ENCODE data around the gene E2F1.

Gene E2F1

GRCh38 chr20:33684533-33685327 is 1.5 kb downstream of the E2F1 start:
- peak overlapping the region; percentile 49 for H3K4me3 ChIP-seq (ENCODE audit: low read depth, low read length)
- no peak for DNase-seq (ENCODE audit: low read depth, low spot score)
- no peak for TF ChIP-seq CTCF (IDR thresholded peaks at IDR 0.05; ENCODE audit: insufficient read depth, low read length, missing control alignments)
- ChIA-PET CTCF (interaction anchor here (0.9 to 1.1 kb wide), 4 partner anchors 9 to 18 kb away, joined by 3 to 5 read pairs (median 3); partner anchors contain the start of gene ACTL10), POLR2A (no interaction called here)

- POLR2A ChIA-PET = interaction anchor here (0.9 kb wide), 1 partner anchor 17 kb away, joined by 3 read pairs; no protein-coding TSS in a partner anchor
Observed at GRCh38 chr20:33681728-33682353, 4.3 kb downstream of the E2F1 start.

GRCh38 chr20:33681288-33681687 is 4.9 kb downstream of the E2F1 start:
- ChIA-PET POLR2A (interaction anchor here (0.6 to 0.9 kb wide), 2 partner anchors 9 to 17 kb away, joined by 3 read pairs; no protein-coding TSS in a partner anchor), CTCF (interaction anchor here (5.3 kb wide), 1 partner anchor 13 kb away, joined by 40 read pairs; the partner anchor contains the start of gene ACTL10)
- H3K4me3 ChIP-seq (ENCODE audit: low read depth, low read length) = no peak overlapping the region
- no peak for TF ChIP-seq CTCF (IDR thresholded peaks at IDR 0.05; ENCODE audit: insufficient read depth, low read length, missing control alignments)
- no peak for DNase-seq (ENCODE audit: low read depth, low spot score)

More at GRCh38 chr20:33681728-33682353, 4.3 kb downstream of the E2F1 start:
- no peak overlapping the region for H3K4me3 ChIP-seq (ENCODE audit: low read depth, low read length)
- no peak for DNase-seq (ENCODE audit: low read depth, low spot score)
- CTCF ChIA-PET = interaction anchor here (1.2 to 5.3 kb wide), 2 partner anchors 13 kb away, joined by 4 to 40 read pairs; partner anchors contain the start of gene ACTL10
- TF ChIP-seq CTCF (IDR thresholded peaks at IDR 0.05; ENCODE audit: insufficient read depth, low read length, missing control alignments) = no peak

GRCh38 chr20:33680686-33681085 is 5.5 kb downstream of the E2F1 start:
- TF ChIP-seq CTCF (IDR thresholded peaks at IDR 0.05; ENCODE audit: insufficient read depth, low read length, missing control alignments) = no peak
- DNase-seq (ENCODE audit: low read depth, low spot score) = peak; percentile 34
- H3K4me3 ChIP-seq (ENCODE audit: low read depth, low read length) = no peak overlapping the region
- ChIA-PET CTCF (interaction anchor here (5.3 kb wide), 1 partner anchor 12 kb away, joined by 40 read pairs; the partner anchor contains the start of gene ACTL10), POLR2A (interaction anchor here (0.6 to 0.9 kb wide), 2 partner anchors 8 to 16 kb away, joined by 3 read pairs; no protein-coding TSS in a partner anchor)

GRCh38 chr20:33679758-33680485 is 6.3 kb downstream of the E2F1 start:
- TF ChIP-seq CTCF (IDR thresholded peaks at IDR 0.05; ENCODE audit: insufficient read depth, low read length, missing control alignments) = no peak
- CTCF ChIA-PET = interaction anchor here (0.8 to 5.3 kb wide), 3 partner anchors 12 to 52 kb away, joined by 3 to 40 read pairs (median 3); partner anchors contain the start of gene ACTL10
- DNase-seq (ENCODE audit: low read depth, low spot score) = no peak
- no peak overlapping the region for H3K4me3 ChIP-seq (ENCODE audit: low read depth, low read length)
- POLR2A ChIA-PET = no interaction called here
